HCT116 (cell line): Measurements from ENCODE around the gene CDK19. TPM values are rescaled to one million over a fixed set of nuclear protein-coding genes. Genes with fewer than 3 reads are reported as not detected.

ENCODE experiments used
- ATAC-seq: fragments of 200-7000 bp; cut with Tn5 transposase; 2 replicates; pipeline ENCODE4 v1.9.1; 2020; ENCODE audit warnings: mild to moderate bottlenecking, moderate library complexity
- BruUV-seq: library from RNA; stranded (reverse); fragments of 400-500 nt; replicated peaks from 2 replicates; lab custom pipeline; 2021; lab: Mats Ljungman, UMichigan
- CTCF ChIA-PET: fragments of 300-600 bp; sonication (Branson Sonifier 250); formaldehyde crosslinking; loops from one replicate; lab custom pipeline; 2021; ENCODE audit warnings: antibody characterized with exemption; lab: Charles Lee
- POLR2A ChIA-PET: fragments of 300-600, 350-600 bp; sonication (Branson Sonifier 250); formaldehyde crosslinking; loops from one replicate; lab custom pipeline; 2021; ENCODE audit warnings: antibody characterized with exemption; lab: Charles Lee
- RAD21 ChIA-PET, 2 experiments: fragments of 300-600 bp; sonication (Branson Sonifier 250); formaldehyde crosslinking; loops; one replicate each; lab custom pipeline; 2023; ENCODE audit warnings: low total read pairs in 2 of 2; ENCODE audit not compliant: uncharacterized antibody in 2 of 2, unreplicated experiment in 2 of 2, low non-redundant PET in 1 of 2; lab: Charles Lee
- DNase-seq: peaks from one replicate; pipeline ENCODE4 v3.0.0-alpha.2; 2010; ENCODE audit warnings: low read depth, low spot score
- H2AFZ ChIP-seq: fragments of 200-600 bp; shearing (Covaris generic), sonication (generic); 2 replicates; pipeline ENCODE4 v1.6.1; 2017; ENCODE audit warnings: low read depth, mixed run types, mixed read lengths, antibody characterized with exemption, low read length; ENCODE audit not compliant: poor library complexity, severe bottlenecking
- H3K27ac ChIP-seq: 2 replicates; pipeline ENCODE4 v1.5.1; 2012; ENCODE audit warnings: low read depth, low read length
- H3K27me3 ChIP-seq: fragments of 200-600 bp; sonication (generic); 2 replicates; pipeline ENCODE4 v1.6.1; 2016; ENCODE audit warnings: mixed run types, low read length, mixed read lengths; ENCODE audit not compliant: insufficient read depth
- H3K36me3 ChIP-seq, 2 experiments: fragments of 200-500 bp in 1 of 2; fragments of 200-600 bp in 1 of 2; sonication (Bioruptor generic) in 1 of 2; sonication (generic) in 1 of 2; 2 replicates each; pipeline versions ENCODE4 v1.5.1 to v1.6.1; 2014 to 2016; ENCODE audit warnings: low read length in 2 of 2, inconsistent platforms in 1 of 2, mixed read lengths in 1 of 2, mixed run types in 1 of 2; ENCODE audit not compliant: insufficient read depth in 2 of 2, control insufficient read depth in 1 of 2
- H3K4me1 ChIP-seq, 2 experiments: fragments of 200-600 bp in 1 of 2; sonication (generic) in 1 of 2; 2 replicates each; pipeline versions ENCODE4 v1.5.1 to v1.6.1; 2012 to 2017; ENCODE audit warnings: low read length in 2 of 2, inconsistent platforms in 1 of 2, mild to moderate bottlenecking in 1 of 2, mixed read lengths in 1 of 2, mixed run types in 1 of 2, moderate library complexity in 1 of 2; ENCODE audit not compliant: insufficient read depth in 2 of 2, control insufficient read depth in 1 of 2
- H3K4me2 ChIP-seq: fragments of 200-600 bp; sonication (generic); 2 replicates; pipeline ENCODE4 v1.6.1; 2017; ENCODE audit warnings: mixed run types, low read length, mixed read lengths
- H3K4me3 ChIP-seq, 2 experiments: fragments of 200-600 bp in 1 of 2; sonication (generic) in 1 of 2; replicated peaks in 1 of 2; 2 replicates each; pipeline ENCODE4 v1.5.1; 2011 to 2016; ENCODE audit warnings: low read length in 2 of 2, control low read depth in 1 of 2, low read depth in 1 of 2, mild to moderate bottlenecking in 1 of 2, mixed read lengths in 1 of 2, mixed run types in 1 of 2
- H3K79me2 ChIP-seq: fragments of 200-600 bp; sonication (generic); 2 replicates; pipeline ENCODE4 v1.6.1; 2017; ENCODE audit warnings: mild to moderate bottlenecking, mixed run types, low read length, moderate library complexity, mixed read lengths; ENCODE audit not compliant: insufficient read depth
- H3K9ac ChIP-seq: fragments of 200-600 bp; sonication (generic); 2 replicates; pipeline ENCODE4 v1.6.1; 2016; ENCODE audit warnings: low read length, mixed read lengths
- H3K9me2 ChIP-seq: fragments of 200-600 bp; sonication (generic), shearing (Covaris generic); 2 replicates; pipeline ENCODE4 v1.6.1; 2017; ENCODE audit warnings: mixed run types, mild to moderate bottlenecking, moderate library complexity; ENCODE audit not compliant: insufficient read depth
- H3K9me3 ChIP-seq, 2 experiments: fragments of 200-500 bp in 1 of 2; fragments of 200-600 bp in 1 of 2; sonication (Bioruptor generic) in 1 of 2; sonication (generic) in 1 of 2; 2 replicates each; pipeline ENCODE4 v1.6.1; 2014 to 2017; ENCODE audit warnings: low read length in 2 of 2, mixed read lengths in 2 of 2, inconsistent platforms in 1 of 2, low read depth in 1 of 2, mild to moderate bottlenecking in 1 of 2, mixed run types in 1 of 2, moderate library complexity in 1 of 2; ENCODE audit not compliant: control insufficient read depth in 1 of 2, insufficient read depth in 1 of 2
- H4K20me1 ChIP-seq: fragments of 200-600 bp; sonication (generic), shearing (Covaris generic); 2 replicates; pipeline ENCODE4 v1.6.1; 2017; ENCODE audit warnings: mixed run types, mild to moderate bottlenecking, moderate library complexity; ENCODE audit not compliant: insufficient read depth
- CEBPB ChIP-seq: IDR thresholded peaks from 2 replicates; pipeline ENCODE4 v1.6.1; 2012; ENCODE audit warnings: low read depth
- ELF1 ChIP-seq: IDR thresholded peaks from 2 replicates; pipeline ENCODE4 v1.6.1; 2012; ENCODE audit warnings: low read depth, borderline replicate concordance
- EZH2 ChIP-seq: fragments of 200-600 bp; sonication (generic); IDR thresholded peaks from 2 replicates; pipeline ENCODE4 v1.6.1; 2017; ENCODE audit warnings: antibody characterized with exemption, mixed run types
- EZH2phosphoT487 ChIP-seq: fragments of 200-600 bp; IDR thresholded peaks from 2 replicates; pipeline ENCODE4 v1.6.1; 2018; ENCODE audit warnings: antibody characterized with exemption, borderline replicate concordance
- JUND ChIP-seq: IDR thresholded peaks from 2 replicates; pipeline ENCODE4 v1.6.1; 2012
- SIN3A ChIP-seq: IDR thresholded peaks from 2 replicates; pipeline ENCODE4 v1.6.1; 2012; ENCODE audit warnings: low read depth
- SP1 ChIP-seq: IDR thresholded peaks from 2 replicates; pipeline ENCODE4 v1.6.1; 2012; ENCODE audit warnings: low read depth
- TCF7L2 ChIP-seq: IDR thresholded peaks from 2 replicates; pipeline ENCODE4 v1.7.0; 2011; ENCODE audit warnings: borderline replicate concordance, inconsistent platforms; ENCODE audit not compliant: insufficient read depth, insufficient read length; ENCODE audit errors: extremely low read depth
- YY1 ChIP-seq: IDR thresholded peaks from 2 replicates; pipeline ENCODE4 v1.6.1; 2011; ENCODE audit warnings: low read length, low read depth, moderate library complexity, mild to moderate bottlenecking; ENCODE audit not compliant: insufficient replicate concordance; ENCODE audit errors: extremely low read depth
- intact Hi-C: fragments of 100-400 bp; cut with micrococcal nuclease; formaldehyde crosslinking; loops from 2 replicates; pipeline ENCODE4 v1.10.0; 2022
- total RNA-seq: library from RNA; stranded (reverse); gene quantifications from one replicate; pipeline ENCODE4 v1.2.1, GENCODE V29; 2021; ENCODE audit not compliant: unreplicated experiment
- TF ChIP-seq, protein P1 (sequence below), 3 experiments: fragments of 200-600 bp in 1 of 3; sonication (generic) in 1 of 3; IDR thresholded peaks in 2 of 3; conservative IDR thresholded peaks in 1 of 3; 2 replicates each; pipeline ENCODE4 v1.5.1; 2012 to 2017; ENCODE audit warnings: low read depth in 2 of 3, low read length in 2 of 3, antibody characterized with exemption in 1 of 3, borderline replicate concordance in 1 of 3, control low read depth in 1 of 3, mild to moderate bottlenecking in 1 of 3, mixed read lengths in 1 of 3, mixed run types in 1 of 3, moderate library complexity in 1 of 3; ENCODE audit not compliant: insufficient read depth in 1 of 3

The CDK19 gene
- total RNA-seq, 1 experiment from 2014 or later: 20.0 TPM

GRCh38 chr6:110703906-110704594 is 111.2 kb downstream of the CDK19 start:
- Histone ChIP-seq H2AFZ (no peak overlapping the region), H3K36me3 (no peaks in the 10 kb centered on the region), H3K4me3 (no peak overlapping the region), H3K79me2 (no peaks in the 10 kb centered on the region), H3K27me3 (no peaks in the 10 kb centered on the region), H3K4me2 (no peak overlapping the region), H3K9ac (no peak overlapping the region), H3K27ac (no peak overlapping the region), H4K20me1 (no peaks in the 10 kb centered on the region), H3K9me3 (no peaks in the 10 kb centered on the region), H3K9me2 (no peaks in the 10 kb centered on the region), H3K4me1 (peaks cover 30 to 33% of the 10 kb centered on the region in 2 experiments)
- TF ChIP-seq EZH2phosphoT487 (no peak), CEBPB (peak; percentile 31; the same call in 1 of the 2 replicates)
- POLR2A ChIA-PET: no interaction called here
- DNase-seq (no peak), ATAC-seq (no peak)
- RAD21 ChIA-PET: no interaction called here
- intact Hi-C loops: loop anchor here (5.0 kb wide), 2 partner anchors 113 to 173 kb away; partner anchors contain the start of gene CDK19
- no TSS peak for BruUV-seq
- CTCF ChIA-PET: no interaction called here

- DNase-seq (no peak), ATAC-seq (no peak)
- POLR2A ChIA-PET: no interaction called here
- H3K9me3 ChIP-seq: no peaks in the 10 kb centered on the region
- H4K20me1 ChIP-seq: no peaks in the 10 kb centered on the region
- peaks cover 26 to 30% of the 10 kb centered on the region in 2 experiments for H3K4me1 ChIP-seq
- RAD21 ChIA-PET: no interaction called here
- no peak overlapping the region for H3K27ac ChIP-seq
- intact Hi-C loops: loop anchor here (5.0 kb wide), 2 partner anchors 114 to 174 kb away; partner anchors contain the start of gene CDK19
- H2AFZ ChIP-seq: no peak overlapping the region
- H3K9me2 ChIP-seq: no peaks in the 10 kb centered on the region
- CTCF ChIA-PET: no interaction called here
- H3K36me3 ChIP-seq: no peaks in the 10 kb centered on the region
- H3K79me2 ChIP-seq: no peaks in the 10 kb centered on the region
- no peak overlapping the region for H3K9ac ChIP-seq
- H3K4me3 ChIP-seq: no peak overlapping the region
- no TSS peak for BruUV-seq
- TF ChIP-seq YY1 (no peak), ELF1 (no peak), SIN3A (no peak), SP1 (no peak), TCF7L2 (no peak), EZH2 (no peak), JUND (no peak)
- TF ChIP-seq, protein P1, sequence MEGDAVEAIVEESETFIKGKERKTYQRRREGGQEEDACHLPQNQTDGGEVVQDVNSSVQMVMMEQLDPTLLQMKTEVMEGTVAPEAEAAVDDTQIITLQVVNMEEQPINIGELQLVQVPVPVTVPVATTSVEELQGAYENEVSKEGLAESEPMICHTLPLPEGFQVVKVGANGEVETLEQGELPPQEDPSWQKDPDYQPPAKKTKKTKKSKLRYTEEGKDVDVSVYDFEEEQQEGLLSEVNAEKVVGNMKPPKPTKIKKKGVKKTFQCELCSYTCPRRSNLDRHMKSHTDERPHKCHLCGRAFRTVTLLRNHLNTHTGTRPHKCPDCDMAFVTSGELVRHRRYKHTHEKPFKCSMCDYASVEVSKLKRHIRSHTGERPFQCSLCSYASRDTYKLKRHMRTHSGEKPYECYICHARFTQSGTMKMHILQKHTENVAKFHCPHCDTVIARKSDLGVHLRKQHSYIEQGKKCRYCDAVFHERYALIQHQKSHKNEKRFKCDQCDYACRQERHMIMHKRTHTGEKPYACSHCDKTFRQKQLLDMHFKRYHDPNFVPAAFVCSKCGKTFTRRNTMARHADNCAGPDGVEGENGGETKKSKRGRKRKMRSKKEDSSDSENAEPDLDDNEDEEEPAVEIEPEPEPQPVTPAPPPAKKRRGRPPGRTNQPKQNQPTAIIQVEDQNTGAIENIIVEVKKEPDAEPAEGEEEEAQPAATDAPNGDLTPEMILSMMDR (IDR thresholded peaks at IDR 0.05 in 2 of 3, conservative IDR thresholded peaks at IDR 0.05 in 1 of 3; ENCODE audit: borderline replicate concordance in 1 of 3, insufficient read depth in 1 of 3, low read depth in 2 of 3, low read length in 2 of 3): no peak
- no peaks in the 10 kb centered on the region for H3K27me3 ChIP-seq
- no peak overlapping the region for H3K4me2 ChIP-seq
Observed at GRCh38 chr6:110703010-110703905, 112.0 kb downstream of the CDK19 start.
